Ovary (tissue), 9 donors: ENCODE data around the gene KDM3A. TPM values are rescaled to one million over a fixed set of nuclear protein-coding genes. Genes with fewer than 3 reads are reported as not detected.

Source experiments
- DNase-seq, 5 donors: peaks; one replicate each; pipeline ENCODE4 v3.0.0-alpha.2; 2019 to 2020
- H3K27ac ChIP-seq, 2 donors: fragments of 200-600 bp; one replicate each; pipeline versions ENCODE4 v1.5.1 to v1.8.0; 2019 to 2022
- H3K27me3 ChIP-seq: fragments of 200-600 bp; one replicate; pipeline ENCODE4 v1.8.0; 2022
- H3K36me3 ChIP-seq: fragments of 200-600 bp; sonication (generic); one replicate; pipeline ENCODE4 v1.5.1; 2019
- H3K4me1 ChIP-seq: one replicate; pipeline ENCODE4 v1.8.1; 2013; ENCODE audit warnings: mild to moderate bottlenecking, moderate library complexity; ENCODE audit not compliant: insufficient read depth
- H3K4me3 ChIP-seq: fragments of 200-600 bp; sonication (generic); one replicate; pipeline ENCODE4 v1.5.1; 2017
- H3K9me3 ChIP-seq, 2 donors: fragments of 200-600 bp in 1 of 2; sonication (generic) in 1 of 2; one replicate each; pipeline versions ENCODE4 v1.5.1 to v1.8.1; 2013 to 2019; ENCODE audit warnings: mild to moderate bottlenecking in 1 of 2, moderate library complexity in 1 of 2
- EP300 ChIP-seq: sonication (generic); formaldehyde crosslinking; IDR thresholded peaks from one replicate; pipeline ENCODE4 v1.6.1; 2017; ENCODE audit warnings: antibody characterized with exemption
- POLR2A ChIP-seq: fragments of 450-650 bp; IDR thresholded peaks from one replicate; pipeline ENCODE4 v1.6.1; 2017; ENCODE audit warnings: antibody characterized with exemption, mild to moderate bottlenecking, moderate library complexity
- WGBS, 3 donors: extraction: QIAGEN DNeasy Blood & Tissue Kit in 1 of 3; methylation state at CpG; one replicate each; pipeline versions ENCODE4 v1.1.5 to v1.1.7; 2013 to 2017; 5-methylcytosine and 5-hydroxymethylcytosine counted together
- intact Hi-C, 4 donors: fragments of 100-400 bp; cut with DNase I; formaldehyde crosslinking; loops; one replicate each; pipeline versions ENCODE4 v1.11.0 to v1.15.1; 2022 to 2023
- polyA plus RNA-seq, 2 donors: library from polyadenylated mRNA; stranded (reverse); fragments of 200-250 nt in 1 of 2; fragments of 350-450 nt in 1 of 2; fragmentation: Illumina TruSeq in 1 of 2; extraction: RNeasy Lipid Tissue Mini Kit (QIAGEN cat#74804) in 1 of 2; gene quantifications; one replicate each; pipeline ENCODE4 v1.2.3, GENCODE V29; 2013 to 2014
- total RNA-seq, 7 donors: library from RNA; depleted of rRNA in 2 of 7; stranded (reverse); fragments of >200 nt in 2 of 7; fragmentation: NEBNext Ultra II Directional in 3 of 7; extraction: Animal tissue kit (Norgen Biotek cat#: 25700) in 3 of 7; gene quantifications; one replicate each; pipeline versions ENCODE4 v1.1.0 to v1.2.4, GENCODE V29; 2016 to 2023
- TF ChIP-seq, protein P1 (sequence below), 3 donors: fragments of 450-650 bp in 2 of 3; fragments of 200-600 bp in 1 of 3; IDR thresholded peaks; one replicate each; pipeline versions ENCODE4 v1.5.1 to v1.8.0; 2016 to 2022; ENCODE audit warnings: antibody characterized with exemption in 3 of 3, mild to moderate bottlenecking in 1 of 3
- donor health status: DM: no; HTN: no; CAD: no; lungs with moderate emphysema.
- donor health status: DM: no; HTN: no; CAD: no.
- donor health status: Bipolar disorder and iron deficiency.
- donor health status: DM: yes; HTN: yes; CAD: no.
- donor health status: DM: no; HTN: no; CAD: no.
- donor health status: DM: yes; HTN: yes; CAD: no.

KDM3A gene
- total and polyA plus RNA-seq, 9 donors = 23.3 to 58.4 (median 40.8) TPM

DNA sequence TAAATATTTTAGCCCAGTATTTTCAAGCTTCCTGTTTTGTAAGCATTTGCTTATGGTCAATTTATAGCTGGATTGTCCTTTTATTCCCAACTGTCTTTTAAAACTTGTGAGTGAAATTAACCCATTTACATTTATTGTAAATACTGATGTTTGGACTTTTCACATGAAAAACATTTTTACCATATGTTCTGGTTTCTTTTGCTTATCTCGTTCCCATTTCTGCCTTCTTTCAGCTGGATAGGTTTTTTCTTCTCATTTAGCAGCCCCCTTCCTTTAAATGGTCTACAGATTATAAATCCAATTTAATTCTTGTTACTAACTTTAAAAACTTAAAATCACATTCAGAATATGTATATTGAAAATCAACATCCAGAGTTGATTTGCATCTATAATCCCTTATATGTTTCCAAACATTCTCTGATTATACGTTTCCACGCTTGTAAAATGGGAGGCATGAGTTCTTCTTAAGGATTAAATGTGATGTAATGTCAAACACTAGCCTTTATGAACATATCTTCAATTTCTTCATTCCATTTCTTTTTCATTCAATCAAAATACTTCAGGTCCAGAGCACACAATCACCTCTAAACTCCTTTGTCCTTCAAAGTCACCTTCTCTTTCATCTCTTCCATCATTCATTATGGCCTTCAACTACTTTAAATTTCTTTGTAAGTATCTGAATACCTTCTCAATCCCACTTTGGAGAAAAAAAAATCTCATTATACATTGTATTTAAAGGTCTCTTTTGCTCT lies 1.1 kb upstream of the KDM3A start:
- peak; percentile 5 for TF ChIP-seq POLR2A
- TF ChIP-seq EP300 = no peak
- TF ChIP-seq, protein P1, sequence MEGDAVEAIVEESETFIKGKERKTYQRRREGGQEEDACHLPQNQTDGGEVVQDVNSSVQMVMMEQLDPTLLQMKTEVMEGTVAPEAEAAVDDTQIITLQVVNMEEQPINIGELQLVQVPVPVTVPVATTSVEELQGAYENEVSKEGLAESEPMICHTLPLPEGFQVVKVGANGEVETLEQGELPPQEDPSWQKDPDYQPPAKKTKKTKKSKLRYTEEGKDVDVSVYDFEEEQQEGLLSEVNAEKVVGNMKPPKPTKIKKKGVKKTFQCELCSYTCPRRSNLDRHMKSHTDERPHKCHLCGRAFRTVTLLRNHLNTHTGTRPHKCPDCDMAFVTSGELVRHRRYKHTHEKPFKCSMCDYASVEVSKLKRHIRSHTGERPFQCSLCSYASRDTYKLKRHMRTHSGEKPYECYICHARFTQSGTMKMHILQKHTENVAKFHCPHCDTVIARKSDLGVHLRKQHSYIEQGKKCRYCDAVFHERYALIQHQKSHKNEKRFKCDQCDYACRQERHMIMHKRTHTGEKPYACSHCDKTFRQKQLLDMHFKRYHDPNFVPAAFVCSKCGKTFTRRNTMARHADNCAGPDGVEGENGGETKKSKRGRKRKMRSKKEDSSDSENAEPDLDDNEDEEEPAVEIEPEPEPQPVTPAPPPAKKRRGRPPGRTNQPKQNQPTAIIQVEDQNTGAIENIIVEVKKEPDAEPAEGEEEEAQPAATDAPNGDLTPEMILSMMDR (IDR thresholded peaks at IDR 0.05) = no peak
- Histone ChIP-seq H3K27me3 (no peaks in the 10 kb centered on the region), H3K9me3 (no peaks in the 10 kb centered on the region), H3K36me3 (no peaks in the 10 kb centered on the region), H3K4me3 (peak overlapping the region; percentile 68), H3K27ac (peak overlapping the region; percentile 78 to 93), H3K4me1 (peaks cover 7% of the 10 kb centered on the region)
- WGBS, 3 donors = 89 to 93% (median 92%) methylated on average over 3 of the region's 3 CpGs
- no peak for DNase-seq
- intact Hi-C loops = loop anchor here in 3 of 4 donors (5.0 to 10.0 kb wide), 4 partner anchors 122 to 243 kb away; partner anchors contain the start of genes CHMP3 (in 3 of the 3), RNF103 (in 2 of the 3), IMMT (in 1 of the 3) and MRPL35 (in 1 of the 3)

DNA sequence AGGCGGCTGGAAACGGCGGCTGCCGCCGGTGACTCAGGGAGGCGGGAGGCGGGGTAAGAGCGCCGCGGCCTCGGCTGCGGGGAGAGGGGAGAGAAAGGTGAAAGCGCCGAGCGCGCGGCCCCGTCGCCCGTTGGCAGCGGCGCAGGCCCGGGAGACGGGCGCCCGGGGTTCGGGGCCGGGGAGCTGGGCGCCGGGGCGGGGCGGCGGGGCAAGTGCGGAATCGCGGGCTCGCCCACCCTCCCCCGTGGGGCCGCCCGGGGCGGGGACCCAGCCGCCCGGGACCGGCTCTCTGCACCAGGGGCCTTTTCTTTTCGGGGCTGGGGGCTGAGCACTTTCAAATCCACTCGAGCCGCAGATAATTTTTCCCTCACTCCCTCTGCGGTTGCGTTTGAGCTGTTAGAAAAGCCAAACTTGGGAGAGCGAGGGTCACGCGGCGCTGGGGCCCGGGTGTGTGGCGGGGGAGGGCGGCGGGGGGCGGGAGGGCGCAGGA lies 266 bp downstream of the KDM3A start:
- Histone ChIP-seq H3K9me3 (no peaks in the 10 kb centered on the region), H3K27ac (peak overlapping the region; percentile 93 to 97), H3K27me3 (no peaks in the 10 kb centered on the region), H3K36me3 (no peaks in the 10 kb centered on the region), H3K4me1 (peaks cover 12% of the 10 kb centered on the region), H3K4me3 (peak overlapping the region; percentile 68)
- TF ChIP-seq, protein P1 (IDR thresholded peaks at IDR 0.05) = no peak
- TF ChIP-seq EP300 (no peak), POLR2A (no peak)
- WGBS, 3 donors = 0 to 1% (median 0%) methylated on average over 47 to 59 of the region's 59 CpGs
- DNase-seq = no peak
- intact Hi-C loops = loop anchor here in 3 of 4 donors (5.0 to 10.0 kb wide), 4 partner anchors 121 to 244 kb away; partner anchors contain the start of genes CHMP3 (in 3 of the 3), RNF103 (in 2 of the 3), IMMT (in 1 of the 3) and MRPL35 (in 1 of the 3)

DNA sequence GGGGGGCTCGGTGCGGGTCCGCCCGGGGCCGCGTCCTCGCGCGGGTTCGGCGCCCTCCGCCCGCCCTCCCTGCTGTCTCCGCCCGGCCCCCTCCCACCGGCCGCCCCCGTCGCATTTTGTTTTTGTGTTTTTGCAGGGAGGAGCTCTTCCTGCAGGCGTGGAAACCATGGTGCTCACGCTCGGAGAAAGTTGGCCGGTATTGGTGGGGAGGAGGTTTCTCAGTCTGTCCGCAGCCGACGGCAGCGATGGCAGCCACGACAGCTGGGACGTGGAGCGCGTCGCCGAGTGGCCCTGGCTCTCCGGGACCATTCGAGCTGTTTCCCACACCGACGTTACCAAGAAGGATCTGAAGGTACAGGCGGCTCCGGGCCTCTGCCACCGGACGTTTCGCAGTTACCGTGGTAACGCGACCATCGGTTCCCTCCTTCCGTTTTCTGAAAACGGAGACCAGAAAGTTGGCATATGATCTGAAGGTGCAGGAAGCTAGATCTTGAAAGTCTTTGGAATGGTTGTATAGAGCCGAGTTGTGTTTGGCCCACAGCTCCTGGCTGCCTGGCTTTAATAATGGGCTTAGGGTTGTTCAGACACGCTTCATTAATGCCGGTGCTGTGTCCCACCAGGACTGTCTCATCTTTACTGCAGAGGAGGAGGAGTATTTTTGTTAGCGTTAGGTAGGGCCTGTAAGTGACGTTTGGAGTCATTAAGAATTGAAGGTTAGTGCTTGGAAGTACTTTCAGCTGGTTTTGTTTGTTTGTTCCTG lies 891 bp downstream of the KDM3A start:
- DNase-seq = peak; percentile 50 to 72 (median 65)
- TF ChIP-seq EP300 (no peak), POLR2A (no peak)
- TF ChIP-seq, protein P1 (IDR thresholded peaks at IDR 0.05) = no peak
- peak overlapping the region; percentile 68 for H3K4me3 ChIP-seq
- 0 to 1% (median 1%) methylated on average over 37 to 53 of the region's 53 CpGs for WGBS, 3 donors
- no peaks in the 10 kb centered on the region for H3K27me3 ChIP-seq
- H3K9me3 ChIP-seq = no peaks in the 10 kb centered on the region
- peak overlapping the region; percentile 93 to 97 for H3K27ac ChIP-seq
- H3K4me1 ChIP-seq = peaks cover 12% of the 10 kb centered on the region
- intact Hi-C loops = loop anchor here in 3 of 4 donors (5.0 to 10.0 kb wide), 4 partner anchors 120 to 245 kb away; partner anchors contain the start of genes CHMP3 (in 3 of the 3), RNF103 (in 2 of the 3), IMMT (in 1 of the 3) and MRPL35 (in 1 of the 3)
- no peaks in the 10 kb centered on the region for H3K36me3 ChIP-seq

DNA sequence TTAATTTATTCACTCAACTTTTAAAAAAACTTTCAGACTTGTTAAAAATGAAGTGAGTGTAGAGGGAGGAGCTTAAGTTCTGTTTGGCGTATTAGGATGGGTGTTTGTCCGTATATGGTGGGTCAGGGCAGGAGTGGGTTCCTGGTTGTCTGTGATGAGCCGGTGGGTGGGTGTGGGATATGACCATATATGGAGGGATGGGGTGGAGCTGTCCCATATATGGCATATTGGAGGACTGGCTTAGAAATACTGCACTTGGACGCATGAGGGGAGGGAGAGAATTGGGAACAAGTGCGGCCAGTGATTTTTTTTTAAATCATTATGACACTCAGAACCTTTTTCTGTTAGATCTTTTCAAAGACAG lies 1.5 kb downstream of the KDM3A start:
- no peaks in the 10 kb centered on the region for H3K36me3 ChIP-seq
- H3K4me3 ChIP-seq = peak overlapping the region; percentile 68
- TF ChIP-seq EP300 = no peak
- TF ChIP-seq, protein P1 (IDR thresholded peaks at IDR 0.05) = no peak
- TF ChIP-seq POLR2A = no peak
- intact Hi-C loops = loop anchor here in 3 of 4 donors (5.0 to 10.0 kb wide), 4 partner anchors 120 to 245 kb away; partner anchors contain the start of genes CHMP3 (in 3 of the 3), RNF103 (in 2 of the 3), IMMT (in 1 of the 3) and MRPL35 (in 1 of the 3)
- peaks cover 12% of the 10 kb centered on the region for H3K4me1 ChIP-seq
- 1% methylated on average over 5 of the region's 5 CpGs for WGBS, 3 donors
- no peaks in the 10 kb centered on the region for H3K9me3 ChIP-seq
- H3K27ac ChIP-seq = peak overlapping the region in 1 of 2 donors; percentile 93
- DNase-seq = peak; percentile 66 to 85 (median 76)
- H3K27me3 ChIP-seq = no peaks in the 10 kb centered on the region
